Right ventricle myocardium superior (tissue), 1 donor: Measurements from ENCODE around the gene SDHB. TPM values are rescaled to one million over a fixed set of nuclear protein-coding genes. Genes with fewer than 3 reads are reported as not detected.
A peak's percentile ranks its signal among the peaks of the same experiment; 100 is the strongest.

ENCODE experiments used
- ATAC-seq: fragments of 200-7000 bp; cut with Tn5 transposase; one replicate; pipeline ENCODE4 v1.9.1; 2020; ENCODE audit warnings: mild to moderate bottlenecking; ENCODE audit not compliant: poor library complexity
- DNase-seq: peaks from one replicate; pipeline ENCODE4 v3.0.0-alpha.2; 2020
- intact Hi-C: fragments of 100-400 bp; cut with DNase I; formaldehyde crosslinking; loops from one replicate; pipeline ENCODE4 v1.11.2; 2022
- long read RNA-seq: library from polyadenylated mRNA; unstranded; transcript quantifications from one replicate; pipeline ENCODE4 v2.0.0, GENCODE V29; 2021
- total RNA-seq: library from RNA; stranded (reverse); fragmentation: NEBNext Ultra II Directional; extraction: Animal tissue kit (Norgen Biotek cat#: 25700); gene quantifications from one replicate; pipeline ENCODE4 v1.2.1, GENCODE V29; 2021
- donor health status: DM: no; HTN: yes; CAD: no; lungs with severe emphysema.

SDHB gene
- total RNA-seq: 409 TPM
- long read RNA-seq, transcript SDHB-201 (8 exons, 1,153 nt): major isoform, 304 of 315 reads
- long read RNA-seq, partial matches to known transcripts: 9 of 315 reads
- long read RNA-seq, other reads (novel, unspliced or antisense): 2 of 315 reads

DNA sequence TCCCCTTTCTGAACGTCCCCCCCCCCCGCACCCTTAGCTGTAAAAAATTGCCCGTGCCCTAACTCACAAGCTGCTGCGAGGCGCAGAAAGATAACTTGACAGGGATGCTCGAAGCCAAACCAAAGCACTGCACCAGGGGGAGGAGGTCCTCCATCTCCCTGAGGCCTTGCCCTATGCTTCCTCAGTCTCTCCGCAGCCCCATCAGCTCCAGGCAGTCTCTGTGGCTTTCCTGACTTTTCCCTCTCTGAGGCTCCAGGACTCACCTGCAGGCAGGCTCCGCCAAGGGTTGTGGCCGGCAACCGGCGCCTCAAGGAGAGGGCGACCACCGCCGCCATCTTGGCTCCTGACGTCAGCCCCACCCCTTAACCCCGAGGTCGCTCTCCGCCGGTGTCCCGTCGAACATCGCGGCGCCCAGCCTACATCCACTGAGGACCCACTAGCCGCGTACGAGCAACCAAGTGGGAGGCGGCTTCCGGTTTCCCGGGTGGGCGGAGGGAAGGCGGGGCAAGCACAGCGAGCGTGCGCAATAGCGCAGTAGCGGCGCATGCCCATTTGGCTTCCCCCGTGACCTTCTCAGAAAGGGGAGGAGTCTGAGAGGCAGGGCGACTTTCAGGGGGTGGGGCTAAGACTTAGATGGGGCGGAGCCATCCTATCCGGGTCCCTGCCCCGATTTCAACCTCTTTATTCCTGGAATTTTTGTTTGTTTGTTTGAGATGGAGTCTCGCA is at the start of gene SDHB:
Gene SDHB (minus strand): TSS at position 348 of the 726 bp plus-strand sequence. CDS start 13 bp downstream, at position 335.
- intact Hi-C loops: no loop called here
- ATAC-seq: peak; percentile 98

DNA sequence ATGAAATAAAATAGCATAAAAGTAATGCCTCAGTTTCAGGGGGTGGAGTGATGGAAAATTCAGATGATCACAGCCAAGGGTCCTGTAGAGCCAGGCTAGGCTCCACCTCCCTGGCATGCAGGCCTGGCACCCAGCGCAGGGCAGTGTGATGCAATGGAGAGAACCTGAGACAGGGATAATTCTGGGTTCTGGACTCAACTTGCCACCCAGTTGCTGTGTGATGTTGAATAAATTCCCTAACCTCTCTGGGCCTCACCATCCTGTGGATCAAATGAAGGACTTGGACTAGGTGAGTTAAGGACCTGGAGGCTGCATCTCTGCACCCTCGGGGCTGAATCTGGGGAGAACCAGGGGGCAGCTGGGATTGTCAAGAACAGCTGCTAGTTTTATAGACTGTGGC is 48.4 kb upstream of the SDHB start:
- intact Hi-C loops: no loop called here
- ATAC-seq: no peak
- DNase-seq: no peak

More for the DNA sequence above, at the start of gene SDHB:
- DNase-seq: peak; percentile 99

DNA sequence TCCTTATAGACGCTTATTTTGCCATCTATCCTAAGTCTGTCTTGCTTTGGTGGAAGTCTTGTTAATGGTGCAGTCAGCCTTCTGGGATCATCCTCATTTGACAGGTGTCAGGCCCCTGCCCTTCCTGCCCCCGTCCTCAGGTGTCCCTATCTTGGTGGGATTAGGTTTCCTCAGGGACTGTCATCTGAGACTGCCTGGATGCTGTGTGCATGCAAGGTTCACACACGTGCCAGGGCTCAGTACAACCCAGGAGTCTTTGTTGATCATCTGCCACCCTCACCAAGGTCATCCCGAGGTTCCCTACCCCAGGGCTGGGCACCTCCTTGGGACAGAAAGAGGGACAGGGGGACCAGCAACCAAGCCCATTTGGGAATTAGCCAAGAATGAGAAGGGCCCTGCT is 47.4 kb upstream of the SDHB start:
- no peak for DNase-seq

DNA sequence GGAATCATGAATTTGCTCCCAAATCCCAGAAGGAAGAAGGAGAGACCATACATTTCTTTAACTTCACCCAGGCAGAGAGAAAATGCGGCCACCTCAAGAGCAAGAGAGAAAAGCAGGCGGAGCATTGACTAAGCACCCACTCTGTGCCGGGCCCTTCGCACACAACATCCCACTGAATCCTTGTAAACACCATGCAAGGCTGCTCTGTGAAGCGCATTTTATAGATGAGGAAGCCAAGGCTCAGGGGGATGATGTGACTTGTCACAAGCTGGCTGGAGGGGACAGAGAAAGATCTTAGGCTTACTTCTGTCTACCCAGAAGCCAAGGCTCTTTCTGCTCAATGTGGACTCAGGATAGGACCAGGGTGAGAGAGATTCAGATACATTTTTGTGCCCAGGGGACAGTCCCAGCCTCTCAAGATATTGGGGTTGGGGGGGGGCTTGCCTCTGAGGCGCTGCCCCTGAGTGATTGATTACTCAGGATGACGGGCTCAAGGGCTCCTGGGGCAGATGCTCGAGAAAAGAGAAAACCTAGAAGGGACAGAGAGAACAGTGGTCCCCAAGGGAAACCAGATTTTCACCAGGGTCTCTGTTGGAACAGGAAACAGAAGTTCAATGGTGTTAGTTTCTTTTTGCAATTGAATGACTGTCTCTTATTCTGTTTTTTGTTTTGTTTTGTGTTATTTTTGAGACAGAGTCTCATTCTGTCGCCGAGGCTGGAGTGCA is 45.9 kb upstream of the SDHB start:
- DNase-seq (no peak), ATAC-seq (no peak)
- intact Hi-C loops: no loop called here

More for the DNA sequence above, 47.4 kb upstream of the SDHB start:
- no peak for ATAC-seq
- intact Hi-C loops: no loop called here

DNA sequence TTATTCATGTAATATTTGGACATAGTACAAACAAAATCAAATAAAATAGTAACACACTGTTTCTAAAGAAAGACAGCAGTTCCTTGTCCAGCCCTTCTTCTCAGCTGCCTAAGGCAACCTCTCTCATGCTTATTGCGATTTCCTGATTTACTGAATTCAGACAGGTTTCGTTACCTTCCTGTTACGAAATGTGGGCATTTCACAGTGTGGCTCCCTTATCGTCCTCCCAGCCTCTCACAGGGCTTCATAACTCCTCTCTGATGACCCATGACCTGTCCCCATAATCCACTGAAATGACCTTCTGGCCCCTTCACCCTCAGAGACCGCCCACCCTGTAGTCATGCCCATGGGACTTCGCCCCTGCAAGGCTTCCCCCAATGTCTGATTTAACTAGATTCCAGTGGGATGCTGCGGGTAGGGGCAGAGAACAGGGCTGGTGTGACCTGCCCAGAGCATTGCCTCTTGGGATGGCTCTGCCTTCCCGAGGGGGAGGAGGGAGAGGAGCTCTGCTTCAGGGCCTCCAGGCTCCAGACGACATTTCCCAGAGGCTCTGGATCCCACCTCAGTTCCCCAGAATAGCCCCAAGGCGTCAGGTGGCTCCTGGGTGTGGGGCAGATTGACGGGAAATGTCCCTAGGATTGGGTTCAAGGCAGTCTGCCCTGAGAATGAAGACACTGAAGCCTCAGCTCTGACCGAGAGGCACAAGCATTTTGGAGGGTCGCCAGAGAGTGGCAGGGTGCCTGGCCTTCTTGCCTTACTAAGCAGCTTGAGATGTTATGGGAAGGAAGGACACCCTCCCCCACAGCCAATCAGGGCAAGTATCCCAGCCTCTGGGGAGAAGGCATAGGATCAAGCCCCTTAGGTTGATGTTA is 44.9 kb upstream of the SDHB start:
- peak; percentile 57 for DNase-seq
- ATAC-seq: peak; percentile 39
- intact Hi-C loops: no loop called here

DNA sequence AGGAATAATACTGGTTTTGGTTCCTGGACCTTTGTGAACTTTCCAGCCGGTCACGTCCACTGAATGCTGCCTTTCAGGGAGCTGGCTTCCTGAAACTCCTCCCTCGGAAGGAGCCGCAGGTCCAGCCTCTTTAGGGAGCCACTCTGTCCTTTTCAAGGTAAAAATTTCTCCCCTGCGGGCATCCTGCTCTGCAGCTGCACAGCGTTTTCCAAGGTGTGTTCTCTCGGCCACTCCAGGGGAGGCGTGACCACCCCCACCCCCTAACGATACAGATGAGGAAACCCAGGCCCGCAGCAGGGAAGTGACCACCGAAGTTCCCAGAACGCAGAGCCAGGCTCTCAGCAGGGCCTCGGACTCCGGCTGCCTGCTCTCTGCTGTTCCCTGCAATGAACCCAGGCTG is 44.0 kb upstream of the SDHB start:
- DNase-seq: no peak
- no peak for ATAC-seq
- intact Hi-C loops: no loop called here

DNA sequence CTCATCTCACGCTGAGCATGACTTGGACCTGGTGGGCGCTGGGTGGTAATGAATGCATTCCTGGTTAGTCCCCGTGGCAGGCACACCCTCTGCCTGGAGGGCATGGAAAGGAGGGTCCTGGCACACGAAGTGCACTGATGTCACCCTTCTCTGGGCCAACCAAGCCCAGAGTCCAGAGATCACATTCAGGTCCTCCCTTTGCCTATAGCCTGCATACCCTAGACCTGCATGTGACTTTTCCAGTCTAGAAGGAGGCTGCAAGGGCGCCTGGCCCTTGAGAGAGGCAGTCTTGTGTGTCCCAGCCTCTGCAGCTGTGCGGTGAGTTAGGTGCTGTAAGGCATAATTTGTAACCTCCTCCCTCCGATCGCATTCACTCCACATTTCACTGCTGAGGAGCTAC is 43.3 kb upstream of the SDHB start:
- DNase-seq: no peak
- intact Hi-C loops: no loop called here
- ATAC-seq: no peak

DNA sequence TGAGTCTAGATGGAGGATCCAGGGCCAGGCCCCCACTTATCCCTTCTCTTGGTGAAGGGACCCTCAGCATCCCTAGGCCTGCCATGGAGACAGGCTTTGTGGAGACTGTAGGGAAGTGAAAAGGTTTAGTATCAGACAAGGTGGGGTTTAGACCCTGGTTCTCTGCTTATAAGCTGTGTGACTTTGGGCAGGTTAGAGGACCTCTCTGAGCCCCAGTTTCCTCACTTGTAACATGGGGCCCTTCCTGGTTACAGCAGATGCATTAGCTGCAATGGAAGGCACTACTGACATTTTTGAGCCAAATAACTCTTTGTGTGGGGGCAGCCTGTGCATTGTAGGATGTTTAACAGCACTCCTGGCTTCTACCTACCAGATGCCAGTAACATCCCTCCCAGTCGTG is 42.8 kb upstream of the SDHB start:
- ATAC-seq (no peak), DNase-seq (no peak)
- intact Hi-C loops: no loop called here

DNA sequence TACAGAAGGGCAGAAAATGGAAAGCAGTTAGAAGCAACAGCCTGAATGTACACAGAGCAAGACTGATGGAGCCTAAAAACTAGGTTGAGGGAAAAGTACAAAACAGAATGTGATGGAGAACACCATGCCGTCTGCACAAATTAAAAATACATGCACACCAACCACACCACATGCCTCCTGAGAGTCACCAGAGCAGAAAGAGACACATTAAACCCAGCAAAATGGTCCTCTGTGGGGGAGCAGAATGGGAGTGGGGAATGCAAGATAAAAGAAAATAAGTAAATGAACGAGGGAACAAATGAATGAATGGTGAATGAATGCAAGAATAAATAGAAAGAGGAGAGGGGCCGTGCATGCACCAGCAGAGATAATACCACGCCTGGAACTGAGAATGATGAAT is 41.3 kb upstream of the SDHB start:
- ATAC-seq (no peak), DNase-seq (no peak)
- intact Hi-C loops: no loop called here

DNA sequence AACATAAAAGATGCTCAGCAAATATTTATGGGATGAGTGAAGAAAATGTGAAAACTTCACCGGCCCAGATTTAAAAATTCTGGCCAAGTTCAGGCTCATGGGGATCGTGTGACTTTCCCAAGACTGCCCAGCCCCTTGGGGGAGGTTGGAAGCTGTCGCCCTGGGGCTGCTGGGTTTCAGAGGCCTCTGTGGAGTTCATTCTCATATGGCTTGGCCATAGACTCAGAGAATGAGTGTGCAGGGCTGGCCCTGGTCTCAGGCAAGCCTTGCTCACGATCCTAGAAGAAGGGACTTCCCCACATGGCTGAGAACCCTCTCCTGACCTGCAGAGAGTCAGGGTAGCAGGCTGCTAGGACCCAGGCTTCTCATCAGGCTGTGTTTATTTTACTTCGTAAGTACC is 40.8 kb upstream of the SDHB start:
- ATAC-seq (no peak), DNase-seq (no peak)
- intact Hi-C loops: no loop called here

DNA sequence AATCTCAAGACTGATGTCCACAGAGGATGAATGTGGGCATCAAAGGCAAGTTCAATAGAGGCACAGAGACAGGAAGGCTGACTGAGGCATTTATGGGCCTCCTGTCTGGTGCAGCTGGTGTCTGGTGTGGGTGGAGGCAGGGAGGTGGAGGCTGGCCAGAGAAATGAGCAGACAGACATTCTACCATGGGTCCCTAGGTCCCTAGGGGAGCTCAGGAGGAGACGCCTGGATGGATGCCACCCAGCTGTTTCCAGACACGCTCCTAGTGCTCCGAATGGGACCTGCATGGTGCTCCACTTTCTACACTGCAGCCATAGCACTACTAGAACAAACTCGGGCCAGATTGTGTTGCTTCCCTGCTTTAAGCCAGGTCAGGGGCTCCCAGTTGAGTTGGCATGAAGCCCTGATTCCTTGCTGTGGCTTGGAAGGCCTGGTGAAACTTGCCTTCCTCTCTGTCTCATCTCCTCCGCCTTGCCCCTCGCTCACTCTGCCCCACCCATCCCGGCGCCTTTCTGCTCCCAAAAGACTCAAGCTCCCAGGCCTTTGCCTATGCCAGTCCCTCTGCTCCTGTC is 40.1 kb upstream of the SDHB start:
- intact Hi-C loops: no loop called here
- DNase-seq: no peak
- no peak for ATAC-seq

DNA sequence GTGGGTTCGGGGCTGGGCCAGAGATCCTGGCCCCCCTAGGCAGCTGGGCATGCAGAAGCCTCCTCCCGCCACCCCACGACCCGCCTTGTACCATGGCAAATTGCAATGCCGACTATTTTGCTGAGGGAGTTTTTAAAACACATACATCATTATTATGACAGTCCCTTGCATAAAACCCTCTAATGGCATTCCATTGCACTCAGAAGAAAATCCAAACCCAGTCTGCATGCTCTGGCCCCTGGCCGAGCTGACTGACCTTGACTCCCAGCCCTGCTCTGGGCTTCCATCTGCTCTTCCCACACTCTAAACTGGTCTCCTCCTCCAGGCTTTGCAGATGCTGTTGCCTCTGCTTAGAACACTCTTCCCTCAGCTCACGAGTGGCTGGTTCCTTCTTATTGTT is 37.4 kb upstream of the SDHB start:
- ATAC-seq (no peak), DNase-seq (no peak)
- intact Hi-C loops: no loop called here

DNA sequence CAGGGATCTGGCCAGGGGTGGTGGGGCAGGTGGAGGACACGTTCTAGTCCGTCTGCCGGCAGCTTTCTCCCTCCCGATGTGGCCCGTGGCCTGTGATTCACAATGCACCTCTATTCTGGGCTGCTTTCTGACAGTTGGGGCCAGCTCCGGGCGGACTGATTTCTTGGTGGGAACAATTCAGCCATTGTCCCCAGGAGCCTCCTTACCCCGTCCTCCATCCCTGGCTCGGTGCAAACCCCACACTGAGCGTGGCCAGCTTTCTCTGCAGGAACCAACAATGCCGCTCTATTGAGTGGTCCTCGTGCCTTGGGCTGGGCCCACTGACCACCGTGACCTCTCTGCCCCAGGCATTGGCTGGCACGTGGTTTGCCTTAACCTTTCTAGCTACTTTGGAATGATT is 35.7 kb upstream of the SDHB start:
- DNase-seq (no peak), ATAC-seq (no peak)
- intact Hi-C loops: no loop called here

DNA sequence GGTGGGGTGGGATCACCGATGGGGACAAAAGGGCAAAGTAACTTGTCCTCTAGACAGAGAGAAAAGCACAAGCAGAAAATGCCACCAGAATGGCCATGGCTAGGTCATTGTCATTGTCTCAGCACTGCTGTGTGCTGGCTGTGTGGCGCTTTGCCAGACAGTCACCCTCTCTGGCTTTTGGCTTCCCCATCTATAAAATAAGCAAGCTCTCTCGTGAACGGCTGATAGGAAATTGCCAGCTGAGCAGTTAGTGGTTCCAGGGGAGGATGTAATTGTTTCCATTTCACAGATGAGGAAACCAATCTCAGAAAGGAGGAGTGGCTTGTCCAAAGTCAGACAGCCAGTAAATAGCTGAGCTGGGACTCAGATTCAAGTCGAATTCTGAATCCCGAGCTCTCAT is 32.9 kb upstream of the SDHB start:
- intact Hi-C loops: no loop called here
- no peak for ATAC-seq
- DNase-seq: no peak

DNA sequence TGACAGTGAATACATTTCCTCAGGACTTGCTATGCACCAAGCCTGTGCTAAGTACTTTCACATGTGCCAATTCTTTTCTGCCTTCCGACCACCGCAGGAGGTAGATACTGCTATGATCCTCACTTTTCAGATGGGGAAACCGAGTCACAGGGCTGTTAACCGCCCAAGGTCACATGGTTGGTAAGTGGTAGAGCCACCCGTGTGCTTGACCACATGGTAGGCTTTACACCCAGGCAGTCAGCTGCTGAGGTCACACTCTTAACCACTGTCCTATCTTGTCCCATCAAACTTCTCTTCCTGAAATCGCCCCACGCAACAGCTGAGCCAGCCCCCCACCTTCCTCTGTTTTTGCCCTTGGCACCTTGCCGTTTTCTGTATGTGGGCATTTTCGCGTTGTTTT is 31.0 kb upstream of the SDHB start:
- DNase-seq (no peak), ATAC-seq (no peak)
- intact Hi-C loops: no loop called here

DNA sequence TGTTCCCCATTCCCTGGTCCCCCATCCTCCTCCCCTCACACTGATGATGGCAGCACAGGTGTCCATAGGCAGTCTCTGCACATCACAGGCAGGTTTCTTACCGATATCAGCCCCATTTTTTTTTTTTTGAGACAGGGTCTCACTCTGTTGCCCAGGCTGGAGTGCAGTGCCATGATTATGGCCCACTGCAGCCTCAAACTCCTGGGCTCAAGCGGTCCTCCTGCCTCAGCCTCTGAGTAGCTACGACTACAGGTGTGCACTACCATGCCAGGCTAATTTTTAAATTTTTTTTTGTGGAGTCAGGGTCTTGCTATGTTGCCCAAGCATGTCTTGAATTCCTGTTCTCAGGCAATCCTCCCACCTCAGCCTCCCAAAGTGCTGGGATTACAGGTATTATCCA is 28.9 kb upstream of the SDHB start:
- ATAC-seq (no peak), DNase-seq (no peak)
- intact Hi-C loops: no loop called here

DNA sequence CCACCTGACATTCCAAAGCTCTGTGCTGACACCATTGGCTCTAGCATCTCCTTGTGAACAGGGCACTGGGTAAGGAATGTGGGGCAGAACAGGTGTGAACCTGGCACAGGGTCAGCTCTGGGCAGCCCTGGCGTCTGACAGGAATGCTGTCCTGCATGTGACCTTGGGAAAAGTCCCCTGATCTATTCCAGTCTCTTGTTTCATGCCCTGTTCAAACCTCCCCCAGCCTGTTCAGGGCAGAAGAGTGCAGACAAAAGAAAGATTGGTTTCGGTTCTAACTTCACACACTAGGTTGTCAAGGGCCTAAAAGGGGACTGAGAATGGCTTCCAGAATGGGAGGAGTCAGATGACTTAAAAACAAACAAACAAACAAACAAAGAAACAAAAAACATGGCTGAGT is 27.6 kb upstream of the SDHB start:
- intact Hi-C loops: no loop called here
- no peak for DNase-seq
- no peak for ATAC-seq

DNA sequence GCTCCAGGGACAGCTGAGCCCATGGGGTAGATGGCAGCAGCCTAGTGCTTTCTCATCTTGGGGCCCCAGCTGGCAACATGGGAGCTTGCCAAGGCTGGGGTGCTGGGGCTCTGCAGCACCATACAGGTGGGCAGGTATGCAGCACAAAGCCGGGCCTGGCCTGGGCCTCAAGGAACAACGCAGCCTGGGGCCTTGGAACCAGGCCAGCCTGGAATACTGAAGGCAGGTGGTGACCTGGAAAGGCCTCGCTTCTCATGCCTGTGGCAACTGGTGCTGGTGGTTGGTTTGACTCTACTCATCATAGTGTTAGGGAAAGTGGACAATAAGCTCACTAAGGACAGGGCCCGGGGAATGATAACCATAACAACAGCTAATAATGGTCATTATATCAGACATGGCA is 27.0 kb upstream of the SDHB start:
- intact Hi-C loops: no loop called here
- no peak for ATAC-seq
- DNase-seq: no peak

DNA sequence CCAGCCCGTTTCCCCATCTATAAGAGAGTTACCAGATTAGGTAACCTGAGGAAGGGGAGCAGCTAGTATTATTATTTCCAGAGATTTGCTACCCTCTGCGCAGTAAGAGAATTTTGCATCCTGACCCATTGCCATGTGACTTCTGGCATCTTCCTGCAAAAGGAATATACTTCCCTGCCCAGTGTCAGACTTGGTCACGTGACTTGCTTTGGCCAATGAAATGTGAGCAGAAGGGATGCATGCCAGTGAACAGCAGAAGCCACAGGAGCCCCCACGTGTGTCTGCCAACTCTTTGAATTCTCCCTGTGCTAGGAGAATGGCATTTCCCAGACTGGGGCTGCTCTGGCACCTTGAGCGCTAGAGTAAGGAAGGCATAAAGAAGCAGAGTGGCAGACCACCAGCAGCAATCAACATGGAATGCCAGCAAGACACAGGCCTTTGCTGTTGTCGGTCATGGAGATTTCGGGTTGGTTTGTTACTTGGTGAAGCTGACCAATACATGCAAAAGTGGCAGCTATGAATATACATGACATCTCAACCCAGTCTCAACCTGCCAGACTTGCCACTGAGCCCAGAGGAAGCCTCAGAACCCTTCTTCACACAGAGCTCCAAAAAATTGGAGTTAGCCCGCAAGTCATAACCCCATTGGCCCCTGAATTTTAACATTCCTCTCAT is 26.4 kb upstream of the SDHB start:
- ATAC-seq: no peak
- intact Hi-C loops: no loop called here
- DNase-seq: no peak
